DND-41 (cell line): Measurements from ENCODE around the gene TAF9.

Source experiments
- CTCF ChIP-seq: IDR thresholded peaks from 2 replicates; pipeline ENCODE4 v1.5.1; 2012; ENCODE audit warnings: borderline replicate concordance, low read length, moderate library complexity, mild to moderate bottlenecking; ENCODE audit not compliant: poor library complexity, severe bottlenecking; ENCODE audit errors: extremely low read depth
- EZH2 ChIP-seq: IDR thresholded peaks from 3 replicates; pipeline ENCODE4 v1.6.1; 2012; ENCODE audit warnings: borderline replicate concordance, low read depth, mild to moderate bottlenecking, moderate library complexity, low read length, inconsistent platforms; ENCODE audit not compliant: severe bottlenecking

GRCh38 chr5:69334793-69335268 is 34.5 kb downstream of the TAF9 start:
- no peak for TF ChIP-seq EZH2
- TF ChIP-seq CTCF: peak; percentile 64
